Activated naive CD4-positive, alpha-beta T cell treated with anti-CD3 and anti-CD28 coated beads, Interleukin-2, amount 50 U/mL, for 16 hours (primary cell): ENCODE results near the gene ATP11C.
"Not testable (repeated sequence)": the region's sequence is repeated elsewhere in the genome, so short reads cannot be mapped to it uniquely, and the experiment has no call there.

Experiments
- DNase-seq: peaks from one replicate; pipeline ENCODE4 v3.0.0-alpha.2; 2020

Gene ATP11C

GRCh38 chrX:139850968-139851367, 81.9 kb downstream of the ATP11C start:
- no peak for DNase-seq

- no peak for DNase-seq
These were observed 88.0 kb downstream of the ATP11C start for GRCh38 chrX:139844884-139845283.

GRCh38 chrX:139844163-139844562, 88.7 kb downstream of the ATP11C start:
- DNase-seq: no peak

- no peak for DNase-seq
These were observed 90.3 kb downstream of the ATP11C start for GRCh38 chrX:139842326-139843185.

GRCh38 chrX:139836335-139836734, 96.5 kb downstream of the ATP11C start:
- not testable (repeated sequence) for DNase-seq

DNA sequence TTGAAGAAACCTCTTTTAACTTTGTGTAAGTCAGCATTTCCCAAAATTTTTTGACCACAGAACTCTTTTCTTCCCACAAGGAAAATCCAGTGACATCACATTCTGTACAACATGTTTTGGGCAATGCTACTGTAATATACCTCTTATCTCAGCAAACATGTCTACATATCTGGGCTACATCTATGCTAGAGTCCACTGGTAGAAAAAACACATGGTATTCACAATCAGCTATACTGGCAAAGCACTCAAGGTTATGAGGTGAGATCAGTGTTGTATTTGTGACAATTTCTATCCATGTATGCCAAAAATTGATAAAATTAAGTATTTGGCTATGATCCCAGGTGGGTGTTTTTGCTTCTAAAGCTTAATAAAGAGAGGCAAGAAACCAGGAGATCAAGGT, 98.0 kb downstream of the ATP11C start:
- DNase-seq: no peak

GRCh38 chrX:139832718-139833309, 100.0 kb downstream of the ATP11C start:
- DNase-seq: no peak

DNA sequence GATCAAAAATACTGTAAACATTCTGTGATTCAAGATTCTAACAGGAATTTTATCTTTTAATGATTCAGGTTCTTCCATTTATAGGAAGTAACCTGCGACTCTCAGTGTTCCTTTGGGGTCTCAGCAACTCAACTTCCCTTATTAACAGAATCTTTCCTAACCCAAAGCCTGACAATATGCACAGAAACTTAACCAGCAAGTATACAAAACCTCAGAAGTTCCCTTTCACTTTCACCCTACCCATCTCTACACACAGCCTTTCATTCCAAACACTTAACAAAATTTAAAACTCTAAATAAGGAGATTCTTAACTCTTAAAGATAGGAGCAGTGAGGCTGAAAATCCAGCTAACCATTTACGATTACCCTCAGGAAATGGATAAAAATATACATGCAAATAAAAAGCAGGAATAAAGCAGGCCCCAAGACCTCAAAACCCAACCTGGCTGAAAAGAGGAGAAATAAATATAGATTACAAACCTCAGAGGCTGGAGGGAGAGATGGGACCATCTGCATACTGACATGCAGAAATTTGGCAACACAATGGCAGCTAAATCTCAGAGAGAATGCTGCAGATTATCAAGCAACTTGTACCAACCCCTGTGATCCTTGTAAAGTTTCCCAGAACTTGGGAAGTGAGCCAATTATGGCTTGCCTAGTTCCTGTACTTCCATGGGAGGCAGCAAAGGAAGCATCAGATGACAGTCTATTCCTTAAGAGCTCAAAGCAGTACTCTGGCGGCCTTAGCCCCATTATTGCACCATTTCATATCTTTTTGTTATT, 101.0 kb downstream of the ATP11C start:
- DNase-seq: no peak

DNA sequence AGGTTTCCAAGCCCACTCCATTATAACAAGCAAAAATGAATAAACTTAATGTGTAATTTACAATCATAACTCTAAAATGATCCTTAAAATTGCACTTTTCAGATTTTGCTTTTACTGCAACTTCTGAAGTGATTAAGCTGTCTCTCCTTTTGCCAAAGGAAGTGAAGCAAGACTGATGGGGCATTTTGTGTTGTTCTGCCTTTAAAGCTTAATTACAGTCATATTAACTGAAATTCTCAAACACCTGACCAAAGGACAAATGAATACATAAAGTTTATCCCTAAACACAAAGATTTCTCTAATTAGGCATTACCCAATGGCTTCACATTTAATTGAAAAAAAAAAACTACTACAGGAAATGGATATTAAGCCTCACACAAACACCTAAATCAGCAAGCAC, 101.8 kb downstream of the ATP11C start:
- DNase-seq: no peak

DNA sequence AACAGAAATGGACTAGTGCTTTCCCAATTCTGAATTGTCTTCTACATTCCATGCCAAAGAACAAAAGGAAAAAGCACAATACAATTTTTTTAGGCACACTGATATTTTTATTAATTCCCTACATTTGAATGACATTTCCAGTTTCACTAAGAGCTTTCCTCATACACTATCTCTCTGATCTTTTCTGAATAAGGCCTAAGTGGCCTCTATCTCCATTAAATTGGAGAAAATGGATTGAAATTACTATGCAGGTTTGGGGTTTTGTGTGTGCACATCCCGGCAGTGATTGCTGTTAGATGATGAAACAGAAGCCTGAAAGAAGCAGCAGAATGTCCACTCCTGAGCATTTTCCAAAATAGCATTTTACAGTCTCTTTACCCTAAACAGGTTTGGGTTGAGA, 104.0 kb downstream of the ATP11C start:
- DNase-seq: no peak

GRCh38 chrX:139828033-139828432, 104.8 kb downstream of the ATP11C start:
- no peak for DNase-seq

- DNase-seq: no peak
These were observed 106.5 kb downstream of the ATP11C start for GRCh38 chrX:139826065-139827044.

DNA sequence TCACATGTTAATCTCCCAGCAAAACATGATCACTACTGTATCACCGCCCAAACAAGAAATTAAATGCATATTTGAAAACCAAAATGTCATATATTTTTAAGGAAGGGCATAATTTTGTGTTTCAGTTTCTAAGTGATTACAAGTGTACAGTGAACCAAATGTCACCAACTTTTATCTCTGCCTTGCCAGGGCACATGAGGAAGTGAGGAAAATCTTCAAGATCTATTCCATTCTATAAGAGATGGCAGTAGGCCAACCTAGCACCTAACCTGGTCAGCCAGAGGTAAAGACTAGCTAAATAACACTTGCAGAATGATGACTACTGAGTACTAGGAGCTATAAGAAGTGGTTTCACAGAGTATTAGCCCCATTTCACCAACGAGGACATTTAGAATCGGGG, 107.2 kb downstream of the ATP11C start:
- DNase-seq: no peak

DNA sequence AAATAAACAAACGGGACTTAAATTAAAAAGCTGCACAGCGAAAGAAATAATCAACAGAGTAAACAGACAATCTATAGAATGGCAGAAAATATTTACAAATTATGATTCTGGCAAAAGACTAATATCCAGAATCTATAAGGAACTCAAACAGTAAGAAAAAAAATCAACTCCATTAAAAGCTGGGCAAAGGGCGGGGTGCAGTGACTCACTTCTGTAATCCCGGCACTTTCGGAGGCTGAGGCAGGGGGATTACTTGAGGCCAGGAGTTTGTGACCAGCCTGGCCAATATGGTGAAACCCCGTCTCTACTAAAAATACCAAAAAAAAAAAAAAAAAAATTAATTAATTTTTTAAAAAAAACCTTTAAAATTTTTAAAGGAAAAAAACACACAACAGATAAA, 109.0 kb downstream of the ATP11C start:
- DNase-seq: no peak

DNA sequence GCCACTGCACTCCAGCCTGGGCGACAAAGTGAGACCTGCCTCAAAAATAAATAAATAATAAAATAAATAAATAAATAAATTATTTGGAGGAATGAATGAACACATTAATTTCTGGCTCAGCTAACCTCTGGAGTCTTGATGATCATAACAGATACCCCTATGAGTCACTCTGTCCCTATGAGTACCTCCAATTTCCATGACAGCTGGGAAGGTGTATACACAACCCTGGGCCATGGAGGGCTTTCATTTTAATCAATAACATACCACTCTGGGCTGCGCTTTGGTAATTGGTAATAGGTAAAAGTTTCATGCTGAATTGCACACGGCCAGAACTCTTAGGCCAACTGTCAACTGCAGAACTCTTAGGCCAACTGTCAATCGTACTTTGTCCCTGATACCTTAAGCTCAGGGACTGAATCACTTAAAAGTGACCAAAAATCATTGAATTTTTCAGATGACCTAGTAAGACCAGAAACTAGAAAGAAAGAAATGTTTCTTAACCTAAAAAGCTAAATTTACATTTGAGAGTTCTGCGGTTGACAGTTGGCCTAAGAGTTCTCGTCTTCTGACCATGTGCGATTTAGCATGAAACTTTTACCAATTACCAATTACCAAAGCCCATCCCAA, 112.4 kb downstream of the ATP11C start:
- DNase-seq: no peak

DNA sequence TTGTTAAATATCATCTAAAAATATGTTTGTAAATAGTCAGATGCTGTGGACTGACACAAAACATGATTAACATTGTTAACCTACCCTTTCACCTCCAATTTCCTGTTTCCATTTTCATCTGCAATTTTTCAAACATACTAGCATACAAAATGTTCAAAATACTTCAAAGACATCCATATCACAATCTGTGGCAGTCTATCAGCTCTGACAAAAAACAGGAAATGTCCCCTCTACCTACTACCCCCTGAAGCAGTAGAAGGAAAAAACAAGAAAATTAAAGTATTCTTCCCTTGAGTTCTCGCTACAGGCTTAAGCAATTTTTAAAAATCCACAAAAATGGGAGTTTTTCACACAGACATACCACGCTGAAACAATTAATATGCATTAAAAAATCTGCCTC, 116.6 kb downstream of the ATP11C start:
- no peak for DNase-seq

GRCh38 chrX:139815771-139816170, 117.1 kb downstream of the ATP11C start:
- no peak for DNase-seq

DNA sequence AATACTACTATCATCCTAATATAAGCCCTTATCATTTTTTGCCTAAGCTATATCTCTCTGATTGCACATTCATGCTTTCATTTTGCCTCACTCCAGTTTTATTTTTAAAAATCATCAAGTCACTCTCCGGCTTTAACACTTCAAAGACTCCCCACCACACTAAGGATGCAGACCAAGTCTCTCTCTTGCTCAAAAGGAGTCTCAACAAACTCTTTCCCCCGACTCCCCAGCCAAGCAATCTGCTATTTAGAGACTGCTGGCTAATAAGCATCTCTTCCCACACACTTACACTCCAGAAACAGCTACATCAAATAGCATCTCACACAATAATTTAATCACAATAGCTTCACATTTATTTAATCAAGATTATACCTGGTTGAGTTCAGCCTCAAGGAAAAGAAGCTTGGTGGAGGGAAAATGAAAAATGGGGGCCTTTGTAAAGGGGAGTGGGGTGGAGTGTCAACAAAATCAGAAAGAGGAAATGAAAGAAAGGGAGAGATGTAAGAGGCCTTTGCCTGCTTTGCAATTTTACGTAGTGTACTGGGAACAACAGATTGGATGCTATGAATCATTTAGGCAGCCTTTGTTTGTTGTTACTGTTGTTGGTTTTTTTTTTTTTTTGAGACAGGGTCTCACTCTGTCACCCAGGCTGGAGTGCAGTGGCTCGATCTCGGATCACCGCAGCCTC, 120.8 kb downstream of the ATP11C start:
- DNase-seq: no peak

GRCh38 chrX:139804482-139804881, 128.4 kb downstream of the ATP11C start:
- DNase-seq: no peak

GRCh38 chrX:139803224-139803623, 129.6 kb downstream of the ATP11C start:
- DNase-seq: no peak

- no peak for DNase-seq
These were observed 130.8 kb downstream of the ATP11C start for GRCh38 chrX:139802048-139802447.
